ENCODE results near the gene ZDHHC14. TPM values are rescaled to one million over a fixed set of nuclear protein-coding genes. Genes with fewer than 3 reads are reported as not detected.

The ZDHHC14 gene
- total and polyA plus RNA-seq, 2 experiments from 2014 or later, result 3.0 to 7.4 TPM

Small RNA genes lying within 50 kb of the gene (microRNA-seq; reads per million reads assigned to microRNA genes)
- not detected for gene MIR3692

Small RNA genes lying within 50 kb of the gene (small RNA-seq; reads per million reads assigned to genes)
- not detected for gene MIR3692 (ENCODE audit: low replicate concordance)

Other genes starting within 250 kb of the ZDHHC14 start
- 3.7 and 5.7 TPM in 2 replicates for gene TMEM242, start 57.7 kb upstream of the ZDHHC14 start, total RNA-seq (2014; rRNA removed; shearing (Covaris generic))
- gene TMEM242, start 57.7 kb upstream of the ZDHHC14 start, polyA plus RNA-seq (2016; fragmentation: Nextera tagmentation; extraction: Ambion mirVana), result 9.7 and 10.7 TPM in 2 replicates